ENCODE data around the gene GPR61.

The GPR61 gene, protein sequence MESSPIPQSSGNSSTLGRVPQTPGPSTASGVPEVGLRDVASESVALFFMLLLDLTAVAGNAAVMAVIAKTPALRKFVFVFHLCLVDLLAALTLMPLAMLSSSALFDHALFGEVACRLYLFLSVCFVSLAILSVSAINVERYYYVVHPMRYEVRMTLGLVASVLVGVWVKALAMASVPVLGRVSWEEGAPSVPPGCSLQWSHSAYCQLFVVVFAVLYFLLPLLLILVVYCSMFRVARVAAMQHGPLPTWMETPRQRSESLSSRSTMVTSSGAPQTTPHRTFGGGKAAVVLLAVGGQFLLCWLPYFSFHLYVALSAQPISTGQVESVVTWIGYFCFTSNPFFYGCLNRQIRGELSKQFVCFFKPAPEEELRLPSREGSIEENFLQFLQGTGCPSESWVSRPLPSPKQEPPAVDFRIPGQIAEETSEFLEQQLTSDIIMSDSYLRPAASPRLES

GRCh38 chr1:109539676-109540075 lies at the start of gene GPR61:
Gene GPR61, plus strand, starts transcription at chr1:109539872. Its CDS starts 3,151 bp downstream, at chr1:109543023.
- DNase-seq, result no peak

DNA sequence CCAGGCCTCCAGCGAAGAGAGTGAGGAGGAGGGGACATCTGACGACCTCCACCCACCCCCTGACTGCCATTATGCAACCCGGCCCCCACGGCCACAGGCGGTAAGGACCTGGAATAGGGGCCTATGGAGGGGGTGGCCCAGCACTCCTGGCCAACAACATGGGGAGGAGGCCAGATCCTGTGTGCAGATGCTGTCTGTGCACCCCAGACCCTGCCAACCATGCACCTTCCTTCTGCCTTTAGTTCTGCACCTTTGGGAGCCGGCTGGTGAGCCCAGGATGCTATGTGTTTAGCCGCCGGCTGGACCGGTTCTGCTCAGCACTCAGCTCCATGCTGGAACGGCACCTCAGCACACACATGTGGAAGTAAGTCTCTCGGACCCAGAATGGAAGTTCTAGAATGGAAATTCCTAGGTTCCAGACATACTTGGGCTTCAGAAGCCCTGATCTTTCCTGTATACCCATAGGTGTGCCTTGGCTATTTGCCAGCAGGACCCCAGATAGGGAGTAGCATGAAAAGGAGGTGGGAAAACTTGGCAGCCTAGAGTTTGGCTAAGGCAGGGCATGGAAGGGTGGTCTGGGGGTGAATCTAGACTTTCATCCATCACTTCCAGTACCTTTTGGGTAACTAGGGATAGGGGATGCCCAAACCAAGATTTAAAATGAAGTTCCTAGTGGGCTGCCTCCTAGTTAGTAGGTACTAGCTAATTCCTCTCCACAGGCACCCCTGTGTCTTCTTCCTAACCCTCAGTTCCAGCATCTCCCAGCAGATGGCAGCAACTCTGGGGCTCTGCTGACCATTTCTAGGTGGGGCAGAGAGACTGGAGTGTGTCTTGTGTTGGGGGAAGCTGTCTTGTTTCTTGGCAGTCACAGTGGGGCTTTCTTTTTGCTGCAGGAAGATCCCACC lies 49.4 kb upstream of the GPR61 start:
- peak; percentile 65 to 71 for DNase-seq

- no peak for DNase-seq
These were observed 48.8 kb upstream of the GPR61 start for GRCh38 chr1:109490934-109491302.

GRCh38 chr1:109491372-109491771 lies 48.3 kb upstream of the GPR61 start:
- no peak for DNase-seq

GRCh38 chr1:109492779-109493178 lies 46.9 kb upstream of the GPR61 start:
- no peak for DNase-seq

DNA sequence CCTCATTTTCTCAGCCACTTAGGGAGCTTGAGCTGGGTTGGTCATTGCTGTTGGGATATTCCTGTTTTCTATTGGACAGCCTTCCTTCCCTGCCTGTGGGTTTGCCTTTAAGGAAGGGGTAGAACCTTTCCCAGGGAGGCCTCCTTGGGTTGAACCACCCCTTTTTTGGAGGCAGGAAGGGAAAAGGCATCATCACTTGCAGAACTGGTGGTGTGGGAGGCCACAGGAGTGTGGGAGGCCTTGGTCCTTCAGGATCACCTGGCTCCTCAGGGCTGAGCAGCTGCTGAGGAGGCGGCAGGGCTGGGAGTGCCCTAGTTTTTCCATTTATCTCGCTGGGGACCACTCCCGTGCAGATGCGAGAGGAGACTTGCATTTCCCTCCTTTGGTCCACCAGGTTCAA lies 46.4 kb upstream of the GPR61 start:
- no peak for DNase-seq

DNA sequence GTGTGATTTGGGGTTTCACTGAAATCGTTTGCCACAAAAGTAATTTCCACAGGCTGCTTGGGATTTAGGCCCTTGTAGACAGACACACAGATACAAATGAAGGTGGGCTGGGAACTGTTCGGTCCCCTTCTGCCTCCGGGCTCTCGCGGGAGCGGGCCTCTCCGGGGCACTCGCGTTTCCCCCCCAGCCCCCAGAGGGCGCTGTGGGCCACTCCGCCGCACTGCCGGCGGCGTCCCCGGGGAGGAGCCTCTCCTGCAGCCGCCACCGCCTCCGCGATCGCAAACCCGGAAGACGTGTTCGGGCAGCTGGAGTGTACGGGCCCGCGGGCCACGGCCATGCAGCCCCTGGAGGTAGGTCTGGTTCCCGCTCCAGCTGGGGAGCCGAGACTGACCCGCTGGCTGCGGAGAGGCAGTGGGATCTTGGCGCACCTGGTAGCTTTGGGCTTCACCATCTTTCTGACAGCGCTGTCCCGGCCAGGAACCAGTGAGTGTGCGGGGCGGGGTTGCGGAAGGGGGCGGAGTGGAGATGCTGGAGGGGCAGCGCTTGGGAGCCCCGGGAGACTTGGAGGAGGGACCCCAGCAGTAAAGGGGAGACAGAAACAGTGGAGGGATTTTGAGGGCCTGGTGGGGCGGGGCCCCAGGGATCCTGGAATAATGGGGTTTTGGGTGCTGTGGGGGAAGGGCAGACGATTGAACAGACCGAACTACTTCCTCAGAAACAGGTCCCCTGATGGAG lies 45.7 kb upstream of the GPR61 start, which contains the start of gene CYB561D1:
TSS of gene CYB561D1 (plus strand) at position 290 of the 735 bp plus-strand sequence. CDS start at position 336, 46 bp downstream.
- peak; percentile 92 to 93 for DNase-seq

- DNase-seq, result no peak
These were observed 43.9 kb upstream of the GPR61 start for GRCh38 chr1:109495738-109496137.

DNA sequence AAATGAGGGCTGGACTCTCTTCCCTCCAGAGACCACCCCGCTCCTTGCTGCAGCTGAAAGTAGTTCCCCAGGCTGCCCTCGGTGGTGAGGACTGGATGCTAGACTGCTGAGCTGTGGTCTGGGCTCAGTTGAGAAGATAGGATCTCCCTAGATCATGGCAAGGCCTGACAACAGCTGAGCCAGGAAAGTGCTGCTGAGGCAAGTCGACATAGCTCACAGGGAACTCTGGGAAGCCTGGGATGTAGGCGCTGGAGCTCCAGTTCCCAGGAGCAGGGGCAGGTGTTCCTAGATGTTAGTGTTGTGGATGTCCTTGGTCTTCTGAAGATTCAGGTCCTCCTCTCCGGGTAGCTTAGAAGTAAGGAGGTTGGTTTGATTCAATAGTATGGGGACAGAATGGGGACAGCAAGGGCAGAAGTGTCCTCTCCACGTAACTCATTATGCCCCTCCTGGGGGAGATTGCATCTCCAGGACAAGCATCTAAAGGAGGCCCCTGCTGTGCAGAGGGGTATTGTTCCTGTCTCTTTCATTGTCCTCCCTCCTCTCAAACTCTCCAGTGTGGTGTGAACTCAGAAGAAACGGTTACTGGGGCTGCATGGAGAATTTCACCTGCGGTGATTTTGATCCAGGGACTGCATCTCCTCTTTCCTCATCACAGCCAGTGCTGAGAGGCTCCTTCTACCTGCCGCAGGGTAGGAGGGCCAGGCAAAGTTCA lies 42.1 kb upstream of the GPR61 start:
- no peak for DNase-seq

DNA sequence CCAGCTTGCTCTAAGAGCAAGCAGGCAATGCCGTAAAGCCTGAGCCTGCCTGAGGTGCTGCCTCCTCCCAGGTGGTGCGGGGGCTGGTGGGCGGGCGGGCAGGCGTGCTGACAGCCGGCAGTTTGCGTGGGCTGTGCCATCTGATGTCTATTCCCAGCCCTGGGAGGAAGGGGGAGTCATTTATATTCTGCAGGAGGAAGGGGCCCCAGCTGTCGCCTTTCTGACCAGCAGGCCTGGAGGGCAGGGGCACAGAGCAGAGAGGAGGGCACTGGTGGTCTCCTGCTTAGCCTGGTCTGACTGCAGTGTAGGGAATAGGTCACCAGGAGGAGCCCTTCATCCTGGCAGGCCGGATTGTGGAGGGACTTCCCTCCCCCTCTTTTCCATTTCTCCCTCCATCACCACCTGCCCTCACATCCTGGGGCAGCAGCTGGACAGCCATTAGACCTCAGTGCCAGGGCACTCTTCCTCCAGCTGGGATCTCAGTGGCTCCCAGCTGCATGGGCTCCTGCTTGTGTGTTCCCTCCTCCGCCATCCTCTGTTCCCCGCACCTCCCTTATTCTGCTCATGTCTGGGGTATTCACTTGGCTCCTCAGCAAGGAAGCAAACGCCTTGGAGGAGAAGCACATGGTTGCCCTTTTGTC lies 41.4 kb upstream of the GPR61 start:
- no peak for DNase-seq

DNA sequence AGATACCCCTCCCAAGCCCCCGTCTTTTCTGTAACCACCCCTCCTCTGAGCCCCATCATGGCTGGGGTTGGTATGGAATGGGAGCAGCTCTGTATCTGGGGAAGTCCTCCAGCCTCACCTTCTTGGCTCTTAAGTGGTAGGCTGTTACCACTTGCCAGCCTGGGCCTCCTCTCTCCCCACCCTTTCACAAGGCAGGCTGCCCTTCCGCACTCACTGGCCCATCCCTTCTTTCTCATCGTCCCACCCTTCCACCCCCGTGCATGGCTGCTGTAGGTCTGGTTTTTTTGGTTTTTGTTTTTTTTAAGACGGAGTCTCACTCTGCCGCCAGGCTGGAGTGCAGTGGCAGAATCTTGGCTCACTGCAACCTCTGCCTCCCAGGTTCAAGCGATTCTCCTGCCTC lies 40.6 kb upstream of the GPR61 start:
- DNase-seq, result no peak

GRCh38 chr1:109499661-109500536 lies 39.8 kb upstream of the GPR61 start:
- DNase-seq, result peak; percentile 49 to 61

DNA sequence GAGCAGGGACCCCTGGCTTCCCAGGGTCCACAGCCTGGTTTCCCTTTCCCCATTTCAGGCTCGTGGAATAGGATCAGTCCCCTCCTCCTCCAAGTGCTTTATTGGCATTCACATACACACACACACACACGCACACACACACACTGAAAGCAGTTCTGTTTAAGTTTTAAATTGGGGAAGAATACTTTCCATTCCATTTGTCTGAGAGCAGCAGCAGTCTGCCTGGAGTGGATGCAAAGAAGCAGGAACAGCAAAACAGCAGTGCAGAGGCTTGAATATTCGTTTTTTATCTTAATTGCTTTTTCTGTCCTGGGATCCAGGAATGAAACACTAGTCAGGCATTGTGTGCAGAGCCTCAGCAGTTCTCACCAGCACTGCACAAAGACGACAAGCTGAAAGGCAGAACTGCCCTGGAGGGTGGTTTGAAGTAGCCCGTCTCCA lies 38.7 kb upstream of the GPR61 start:
- no peak for DNase-seq

DNA sequence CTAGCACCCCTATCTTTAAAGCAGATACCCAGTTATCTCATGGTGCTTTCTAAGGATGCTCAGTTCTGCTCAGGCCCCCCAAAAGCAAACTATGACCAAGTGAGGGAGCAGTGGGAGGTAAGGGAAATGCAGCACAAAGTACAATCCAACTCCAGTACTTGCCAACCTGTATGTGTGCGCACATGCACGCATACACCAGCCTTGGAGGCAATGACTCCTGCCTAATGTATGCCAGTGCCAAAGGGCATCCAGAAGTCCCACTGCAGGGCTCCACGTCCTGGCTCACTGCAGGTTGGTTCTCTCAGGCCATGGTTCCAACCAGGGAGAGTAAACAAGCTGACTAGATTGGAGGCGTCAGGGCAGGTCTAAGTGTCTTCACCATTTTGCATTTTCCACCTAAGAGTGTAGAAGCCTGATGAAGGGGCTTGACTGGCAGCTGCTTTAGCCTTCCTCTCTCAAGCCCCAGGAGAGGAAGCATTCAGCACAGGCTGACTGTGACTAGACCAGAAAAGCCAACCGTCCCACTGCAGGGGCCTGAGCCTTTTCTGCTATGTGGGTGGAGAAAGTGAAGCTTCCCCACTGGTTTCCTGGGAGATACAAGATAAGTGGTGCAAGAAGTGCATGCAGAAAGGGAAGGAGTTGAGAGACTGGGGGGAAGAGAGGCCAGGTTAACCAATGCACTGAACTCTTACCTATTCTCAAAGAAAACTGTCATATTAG lies 37.9 kb upstream of the GPR61 start:
- no peak for DNase-seq

DNA sequence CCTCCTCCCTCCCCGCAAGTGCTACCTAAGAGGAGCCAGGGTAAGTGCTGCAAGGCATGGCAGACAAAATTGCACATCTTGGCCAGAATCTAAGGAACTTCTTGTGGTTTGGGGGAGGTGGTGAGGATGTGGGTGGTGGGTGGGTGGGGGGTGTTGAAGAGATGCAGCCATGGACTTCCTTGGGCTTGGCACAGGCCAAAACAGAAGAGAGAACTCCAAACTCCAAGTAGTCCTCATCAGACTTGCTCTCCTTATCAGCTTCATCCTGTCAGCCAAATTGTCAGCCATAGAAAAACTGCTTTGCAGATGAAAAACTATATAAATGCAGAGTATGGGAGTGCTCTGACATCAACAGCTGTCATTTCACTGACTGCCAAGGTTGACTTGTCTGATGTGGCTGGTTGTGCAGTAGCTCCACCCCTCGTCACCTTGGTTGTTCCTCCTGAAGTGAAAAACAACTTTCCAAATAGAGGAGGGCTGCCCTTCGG lies 37.3 kb upstream of the GPR61 start:
- DNase-seq, result no peak

DNA sequence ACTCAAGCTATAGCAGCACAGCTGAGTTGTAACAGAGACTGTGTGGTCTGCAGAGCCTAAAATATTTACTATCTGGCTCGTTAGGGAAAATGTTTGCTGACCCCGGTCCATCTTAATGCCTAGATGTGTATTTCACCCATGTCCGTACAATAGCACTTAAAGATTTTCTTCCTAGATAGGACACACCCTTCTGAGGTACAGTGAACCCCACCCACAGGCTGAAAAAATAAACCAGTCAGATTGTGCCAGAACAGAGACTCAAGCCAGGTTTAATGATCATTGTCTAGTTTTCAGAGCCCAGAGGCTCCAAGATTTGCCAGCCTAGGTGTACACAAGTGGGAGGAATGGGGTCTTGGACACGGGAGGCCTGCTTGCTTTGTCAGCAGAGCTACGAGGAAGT lies 35.7 kb upstream of the GPR61 start:
- no peak for DNase-seq

- no peak for DNase-seq
These were observed 34.7 kb upstream of the GPR61 start for GRCh38 chr1:109504974-109505373.

DNA sequence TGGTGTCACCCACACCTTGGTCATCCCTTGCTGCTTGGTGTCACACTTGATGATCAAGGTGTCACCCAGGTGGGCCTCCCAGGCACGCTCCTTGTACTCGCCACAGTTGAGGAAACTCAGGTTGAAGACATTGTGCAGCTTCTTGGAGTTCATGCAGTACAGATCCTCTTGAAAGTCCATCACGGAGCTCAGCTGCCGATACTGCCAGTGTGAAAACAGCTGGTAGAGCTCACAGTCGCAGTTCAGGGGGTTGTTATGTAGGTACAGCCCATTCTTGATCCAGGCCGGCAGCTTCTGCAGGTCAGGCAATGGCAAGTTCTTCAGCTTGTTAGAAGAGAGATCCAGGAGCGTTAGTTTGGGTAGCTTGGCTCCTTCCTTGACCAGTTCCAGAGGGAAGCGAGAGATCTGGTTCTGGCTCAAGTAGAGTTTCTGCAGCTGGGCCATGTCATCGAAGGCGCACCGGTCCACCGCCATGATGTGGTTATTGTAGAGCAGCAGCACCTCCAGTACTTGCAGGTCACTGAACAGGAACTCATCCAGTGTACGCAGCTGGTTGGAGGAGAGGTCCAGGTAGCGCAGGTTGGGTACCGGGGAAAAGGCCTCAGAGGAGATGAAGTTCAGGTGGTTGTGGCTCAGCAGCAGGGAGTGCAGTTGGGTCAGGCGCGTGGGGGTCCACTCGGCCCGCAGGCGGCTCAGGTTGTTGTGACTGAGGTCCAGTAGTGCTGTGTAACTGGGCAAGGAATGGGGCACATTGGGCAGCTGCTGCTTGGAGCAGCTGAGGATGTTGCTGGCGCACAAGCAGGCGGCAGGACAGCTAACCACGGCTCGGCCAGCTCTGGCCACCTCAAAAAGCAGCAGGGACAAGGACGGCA lies 31.4 kb upstream of the GPR61 start:
- DNase-seq, result no peak

- no peak for DNase-seq
These were observed 30.8 kb upstream of the GPR61 start for GRCh38 chr1:109508873-109509175.

Measured in stimulated activated CD4-positive, alpha-beta T cell treated with anti-CD3 and anti-CD28 coated beads, Interleukin-2, amount 100 ng/mL, for 48 hours (primary cell).